Measurements from ENCODE around the gene SLX1A.

SLX1A gene

GRCh38 chr16:30149250-30149930 is 44.3 kb upstream of the SLX1A start:
- no peak overlapping the region for H3K27ac ChIP-seq
- TF ChIP-seq CTCF (IDR thresholded peaks at IDR 0.05), result no peak

GRCh38 chr16:30151091-30151490 is 42.6 kb upstream of the SLX1A start:
- Histone ChIP-seq H3K4me2 (ENCODE audit: low read length) (no peak overlapping the region), H3K27me3 (ENCODE audit: control insufficient read depth, insufficient read depth, low read length) (no peaks in the 10 kb centered on the region), H2AFZ (no peak overlapping the region), H3K27ac (no peak overlapping the region), H3K4me3 (ENCODE audit: low read depth, low read length) (no peak overlapping the region), H3K4me1 (no peaks in the 10 kb centered on the region), H3K9ac (no peak overlapping the region), H3K36me3 (ENCODE audit: control insufficient read depth, insufficient read depth, low read length) (no peaks in the 10 kb centered on the region), H3K79me2 (no peaks in the 10 kb centered on the region), H3K9me3 (ENCODE audit: control insufficient read depth, low read length) (no peaks in the 10 kb centered on the region)
- TF ChIP-seq CTCF (IDR thresholded peaks at IDR 0.05), result no peak

More at GRCh38 chr16:30149250-30149930, 44.3 kb upstream of the SLX1A start:
- Histone ChIP-seq H3K4me1 (no peaks in the 10 kb centered on the region), H2AFZ (no peak overlapping the region), H3K79me2 (no peaks in the 10 kb centered on the region), H3K36me3 (ENCODE audit: control insufficient read depth, insufficient read depth, low read length) (no peaks in the 10 kb centered on the region), H3K27me3 (ENCODE audit: control insufficient read depth, insufficient read depth, low read length) (no peaks in the 10 kb centered on the region), H3K9ac (no peak overlapping the region), H3K4me3 (ENCODE audit: low read depth, low read length) (no peak overlapping the region), H3K4me2 (ENCODE audit: low read length) (no peak overlapping the region), H3K9me3 (ENCODE audit: control insufficient read depth, low read length) (no peaks in the 10 kb centered on the region)

DNA sequence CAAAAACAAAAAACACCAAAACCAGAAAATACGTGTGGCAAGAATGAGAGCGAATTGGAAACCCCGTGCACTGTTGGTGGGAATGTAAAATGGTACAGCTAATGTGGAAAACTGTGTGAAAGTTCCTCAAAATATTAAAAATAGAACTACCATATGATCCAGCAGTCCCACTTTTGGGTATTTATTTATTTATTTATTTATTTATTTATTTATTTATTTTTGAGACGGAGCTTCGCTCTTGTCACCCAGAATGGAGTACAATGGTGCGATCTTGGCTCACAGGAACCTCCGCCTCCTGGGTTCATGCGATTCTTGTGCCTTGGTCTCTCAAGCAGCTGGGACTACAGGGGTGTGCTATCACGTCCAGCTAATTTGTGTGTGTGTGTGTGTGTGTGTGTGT is 41.2 kb upstream of the SLX1A start:
- Histone ChIP-seq H2AFZ (no peak overlapping the region), H3K4me3 (ENCODE audit: low read depth, low read length) (no peak overlapping the region), H3K4me1 (no peaks in the 10 kb centered on the region), H3K9me3 (ENCODE audit: control insufficient read depth, low read length) (no peaks in the 10 kb centered on the region), H3K79me2 (no peaks in the 10 kb centered on the region), H3K27me3 (ENCODE audit: control insufficient read depth, insufficient read depth, low read length) (no peaks in the 10 kb centered on the region), H3K27ac (no peak overlapping the region), H3K9ac (no peak overlapping the region), H3K36me3 (ENCODE audit: control insufficient read depth, insufficient read depth, low read length) (no peaks in the 10 kb centered on the region), H3K4me2 (ENCODE audit: low read length) (no peak overlapping the region)
- no peak for TF ChIP-seq CTCF (IDR thresholded peaks at IDR 0.05)

DNA sequence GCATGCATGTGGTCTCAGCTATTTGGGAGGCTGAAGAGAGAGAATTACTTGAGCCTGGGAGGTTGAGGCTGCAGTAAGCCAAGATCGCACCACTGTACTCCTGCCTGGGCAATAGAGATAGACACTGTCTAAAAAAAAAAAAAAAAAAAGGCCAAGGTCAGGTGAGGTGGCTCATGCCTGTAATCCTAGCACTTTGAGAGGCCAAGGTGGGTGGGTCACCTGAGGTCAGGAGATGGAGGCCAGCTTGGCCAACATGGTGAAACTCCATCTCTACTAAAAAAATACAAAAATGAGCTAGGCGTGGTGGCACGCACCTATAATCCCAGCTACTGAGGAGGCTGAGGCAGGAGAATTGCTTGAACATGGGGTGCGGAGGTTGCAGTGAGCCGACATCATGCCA is 38.5 kb upstream of the SLX1A start:
- H3K27ac ChIP-seq, result no peak overlapping the region
- H3K9ac ChIP-seq, result no peak overlapping the region
- no peaks in the 10 kb centered on the region for H3K36me3 ChIP-seq (ENCODE audit: control insufficient read depth, insufficient read depth, low read length)
- no peaks in the 10 kb centered on the region for H3K79me2 ChIP-seq
- no peak overlapping the region for H3K4me2 ChIP-seq (ENCODE audit: low read length)
- H3K4me1 ChIP-seq, result no peaks in the 10 kb centered on the region
- no peak overlapping the region for H2AFZ ChIP-seq
- no peak for TF ChIP-seq CTCF (IDR thresholded peaks at IDR 0.05)
- H3K27me3 ChIP-seq (ENCODE audit: control insufficient read depth, insufficient read depth, low read length), result no peaks in the 10 kb centered on the region
- no peak overlapping the region for H3K4me3 ChIP-seq (ENCODE audit: low read depth, low read length)
- H3K9me3 ChIP-seq (ENCODE audit: control insufficient read depth, low read length), result no peaks in the 10 kb centered on the region

GRCh38 chr16:30157214-30157613 is 36.5 kb upstream of the SLX1A start:
- H3K4me3 ChIP-seq (ENCODE audit: low read depth, low read length), result no peak overlapping the region
- no peak overlapping the region for H3K9ac ChIP-seq
- no peaks in the 10 kb centered on the region for H3K9me3 ChIP-seq (ENCODE audit: control insufficient read depth, low read length)
- no peaks in the 10 kb centered on the region for H3K4me1 ChIP-seq
- no peak for TF ChIP-seq CTCF (IDR thresholded peaks at IDR 0.05)
- no peaks in the 10 kb centered on the region for H3K79me2 ChIP-seq
- no peak overlapping the region for H3K27ac ChIP-seq
- no peak overlapping the region for H3K4me2 ChIP-seq (ENCODE audit: low read length)
- H3K27me3 ChIP-seq (ENCODE audit: control insufficient read depth, insufficient read depth, low read length), result no peaks in the 10 kb centered on the region
- H3K36me3 ChIP-seq (ENCODE audit: control insufficient read depth, insufficient read depth, low read length), result no peaks in the 10 kb centered on the region
- H2AFZ ChIP-seq, result no peak overlapping the region

All from parathyroid adenoma (tissue), 2 donors.